ENCODE measurements around the gene PLA2G4B. TPM values are rescaled to one million over a fixed set of nuclear protein-coding genes. Genes with fewer than 3 reads are reported as not detected.

The PLA2G4B gene
- total RNA-seq, 1 donor from 2014 or later: 1.2 TPM

GRCh38 chr15:41884458-41884857, 45.8 kb downstream of the PLA2G4B start:
- DNase-seq (ENCODE audit: low read depth): no peak
- TF ChIP-seq, protein P1, sequence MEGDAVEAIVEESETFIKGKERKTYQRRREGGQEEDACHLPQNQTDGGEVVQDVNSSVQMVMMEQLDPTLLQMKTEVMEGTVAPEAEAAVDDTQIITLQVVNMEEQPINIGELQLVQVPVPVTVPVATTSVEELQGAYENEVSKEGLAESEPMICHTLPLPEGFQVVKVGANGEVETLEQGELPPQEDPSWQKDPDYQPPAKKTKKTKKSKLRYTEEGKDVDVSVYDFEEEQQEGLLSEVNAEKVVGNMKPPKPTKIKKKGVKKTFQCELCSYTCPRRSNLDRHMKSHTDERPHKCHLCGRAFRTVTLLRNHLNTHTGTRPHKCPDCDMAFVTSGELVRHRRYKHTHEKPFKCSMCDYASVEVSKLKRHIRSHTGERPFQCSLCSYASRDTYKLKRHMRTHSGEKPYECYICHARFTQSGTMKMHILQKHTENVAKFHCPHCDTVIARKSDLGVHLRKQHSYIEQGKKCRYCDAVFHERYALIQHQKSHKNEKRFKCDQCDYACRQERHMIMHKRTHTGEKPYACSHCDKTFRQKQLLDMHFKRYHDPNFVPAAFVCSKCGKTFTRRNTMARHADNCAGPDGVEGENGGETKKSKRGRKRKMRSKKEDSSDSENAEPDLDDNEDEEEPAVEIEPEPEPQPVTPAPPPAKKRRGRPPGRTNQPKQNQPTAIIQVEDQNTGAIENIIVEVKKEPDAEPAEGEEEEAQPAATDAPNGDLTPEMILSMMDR (conservative IDR thresholded peaks at IDR 0.05; ENCODE audit: low read depth, low read length): no peak
- H3K4me3 ChIP-seq (ENCODE audit: low read depth, low read length): no peak overlapping the region

- TF ChIP-seq, protein P1 (conservative IDR thresholded peaks at IDR 0.05; ENCODE audit: low read depth, low read length): no peak
- no peak for DNase-seq (ENCODE audit: low read depth)
- H3K4me3 ChIP-seq (ENCODE audit: low read depth, low read length): no peak overlapping the region
Observed at GRCh38 chr15:41885321-41885720, 46.7 kb downstream of the PLA2G4B start.

DNA sequence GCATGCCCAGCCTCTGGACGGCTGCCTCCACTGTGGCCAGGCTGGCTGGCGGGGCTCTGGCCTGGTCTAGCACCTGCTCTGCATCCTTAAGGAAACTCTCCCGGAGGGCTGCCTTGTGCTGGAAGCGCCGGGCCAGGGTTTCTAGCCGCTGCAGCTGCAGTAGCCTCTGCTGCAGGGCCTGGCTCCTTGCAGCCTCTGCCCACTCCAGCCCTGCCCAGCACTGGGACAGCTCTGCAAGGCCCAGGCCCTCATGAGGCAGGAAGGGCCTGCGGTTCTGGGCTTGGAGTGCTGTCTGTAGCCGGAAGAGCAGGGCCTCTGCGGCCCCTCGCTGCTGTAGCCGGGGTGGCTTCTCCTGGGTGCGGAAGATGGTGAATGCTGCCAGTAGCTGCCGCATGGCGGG, 47.2 kb downstream of the PLA2G4B start:
- TF ChIP-seq, protein P1 (conservative IDR thresholded peaks at IDR 0.05; ENCODE audit: low read depth, low read length): no peak
- H3K4me3 ChIP-seq (ENCODE audit: low read depth, low read length): no peak overlapping the region
- DNase-seq (ENCODE audit: low read depth): no peak

GRCh38 chr15:41886741-41887140, 48.1 kb downstream of the PLA2G4B start:
- TF ChIP-seq, protein P1 (conservative IDR thresholded peaks at IDR 0.05; ENCODE audit: low read depth, low read length): no peak
- DNase-seq (ENCODE audit: low read depth): no peak
- H3K4me3 ChIP-seq (ENCODE audit: low read depth, low read length): no peak overlapping the region

- no peak overlapping the region for H3K4me3 ChIP-seq (ENCODE audit: low read depth, low read length)
- TF ChIP-seq, protein P1 (conservative IDR thresholded peaks at IDR 0.05; ENCODE audit: low read depth, low read length): no peak
- DNase-seq (ENCODE audit: low read depth): no peak
Observed at GRCh38 chr15:41887161-41887560, 48.5 kb downstream of the PLA2G4B start.

GRCh38 chr15:41887893-41888292, 49.2 kb downstream of the PLA2G4B start:
- H3K4me3 ChIP-seq (ENCODE audit: low read depth, low read length): no peak overlapping the region
- no peak for DNase-seq (ENCODE audit: low read depth)
- TF ChIP-seq, protein P1 (conservative IDR thresholded peaks at IDR 0.05; ENCODE audit: low read depth, low read length): no peak

- DNase-seq (ENCODE audit: low read depth): no peak
- no peak overlapping the region for H3K4me3 ChIP-seq (ENCODE audit: low read depth, low read length)
- TF ChIP-seq, protein P1 (conservative IDR thresholded peaks at IDR 0.05; ENCODE audit: low read depth, low read length): no peak
Observed at GRCh38 chr15:41888662-41889253, 50.1 kb downstream of the PLA2G4B start.
